WTC11 (cell line): ENCODE results near the gene TSC22D2.

Experiments used
- ATF3 ChIP-seq: sonication (generic); formaldehyde crosslinking; conservative IDR thresholded peaks from 2 replicates; pipeline ENCODE4 v1.8.1; 2022; ENCODE audit warnings: mild to moderate bottlenecking, missing genetic modification reagents
- CREB1 ChIP-seq: sonication (generic); formaldehyde crosslinking; IDR thresholded peaks from 2 replicates; pipeline ENCODE4 v1.8.0; 2023; ENCODE audit warnings: mild to moderate bottlenecking, missing genetic modification reagents
- CTCF ChIP-seq: fragments of 200-600 bp; IDR thresholded peaks from 2 replicates; pipeline ENCODE4 v1.8.0; 2022; ENCODE audit warnings: antibody characterized with exemption
- FOXK1 ChIP-seq: sonication (generic); formaldehyde crosslinking; IDR thresholded peaks from 2 replicates; pipeline ENCODE4 v1.8.0; 2022; ENCODE audit warnings: mild to moderate bottlenecking, moderate library complexity, missing genetic modification reagents
- IRF1 ChIP-seq: sonication (generic); formaldehyde crosslinking; IDR thresholded peaks from 2 replicates; pipeline ENCODE4 v1.8.0; 2023; ENCODE audit warnings: missing genetic modification reagents
- IRF2 ChIP-seq: sonication (generic); formaldehyde crosslinking; IDR thresholded peaks from 2 replicates; pipeline ENCODE4 v1.8.0; 2022; ENCODE audit warnings: low read depth, missing genetic modification reagents, borderline replicate concordance
- JUN ChIP-seq: sonication (generic); formaldehyde crosslinking; IDR thresholded peaks from 2 replicates; pipeline ENCODE4 v1.8.0; 2023; ENCODE audit warnings: mild to moderate bottlenecking, missing genetic modification reagents
- MAX ChIP-seq: sonication (generic); formaldehyde crosslinking; IDR thresholded peaks from 2 replicates; pipeline ENCODE4 v1.8.0; 2022; ENCODE audit warnings: mild to moderate bottlenecking, missing genetic modification reagents
- NFYB ChIP-seq: sonication (generic); formaldehyde crosslinking; conservative IDR thresholded peaks from 2 replicates; pipeline ENCODE4 v1.8.0; 2022; ENCODE audit warnings: low read depth, missing genetic modification reagents
- PREB ChIP-seq: sonication (generic); formaldehyde crosslinking; IDR thresholded peaks from 2 replicates; pipeline ENCODE4 v1.8.1; 2022; ENCODE audit warnings: mild to moderate bottlenecking, missing genetic modification reagents, moderate library complexity, borderline replicate concordance
- SP1 ChIP-seq: sonication (generic); formaldehyde crosslinking; conservative IDR thresholded peaks from 2 replicates; pipeline ENCODE4 v1.8.1; 2022; ENCODE audit warnings: missing genetic modification reagents
- USF2 ChIP-seq: sonication (generic); formaldehyde crosslinking; IDR thresholded peaks from 2 replicates; pipeline ENCODE4 v1.8.1; 2023; ENCODE audit warnings: mild to moderate bottlenecking, missing genetic modification reagents, moderate library complexity
- ZNF121 ChIP-seq: sonication (generic); formaldehyde crosslinking; IDR thresholded peaks from 2 replicates; pipeline ENCODE4 v1.8.0; 2023; ENCODE audit warnings: missing genetic modification reagents

GRCh38 chr3:150411106-150411460 is 3.0 kb downstream of the TSC22D2 start:
- TF ChIP-seq IRF2 (CRISPR knock-in tag) (no peak), CTCF (no peak), FOXK1 (CRISPR knock-in tag) (no peak), IRF1 (no peak), ZNF121 (no peak), SP1 (CRISPR knock-in tag) (no peak), CREB1 (no peak), NFYB (CRISPR knock-in tag) (no peak), MAX (CRISPR knock-in tag) (no peak), ATF3 (CRISPR knock-in tag) (no peak), USF2 (CRISPR knock-in tag) (no peak), JUN (CRISPR knock-in tag) (no peak), PREB (CRISPR knock-in tag) (no peak)
